Retinal pigment epithelial cell (primary cell): ENCODE results near the gene SLC39A7.
A peak's percentile ranks its signal among the peaks of the same experiment; 100 is the strongest.

Experiments used
- DNase-seq: peaks from one replicate; pipeline ENCODE4 v3.0.0-alpha.2; 2010; ENCODE audit warnings: low read depth
- H3K4me3 ChIP-seq: 2 replicates; pipeline ENCODE4 v1.5.1; 2011; ENCODE audit warnings: mild to moderate bottlenecking, low read length, control low read depth, moderate library complexity
- TF ChIP-seq, protein P1 (sequence below): conservative IDR thresholded peaks from 2 replicates; pipeline ENCODE4 v1.5.1; 2011; ENCODE audit warnings: low read depth, low read length, control low read depth, inconsistent platforms

SLC39A7 gene, protein sequence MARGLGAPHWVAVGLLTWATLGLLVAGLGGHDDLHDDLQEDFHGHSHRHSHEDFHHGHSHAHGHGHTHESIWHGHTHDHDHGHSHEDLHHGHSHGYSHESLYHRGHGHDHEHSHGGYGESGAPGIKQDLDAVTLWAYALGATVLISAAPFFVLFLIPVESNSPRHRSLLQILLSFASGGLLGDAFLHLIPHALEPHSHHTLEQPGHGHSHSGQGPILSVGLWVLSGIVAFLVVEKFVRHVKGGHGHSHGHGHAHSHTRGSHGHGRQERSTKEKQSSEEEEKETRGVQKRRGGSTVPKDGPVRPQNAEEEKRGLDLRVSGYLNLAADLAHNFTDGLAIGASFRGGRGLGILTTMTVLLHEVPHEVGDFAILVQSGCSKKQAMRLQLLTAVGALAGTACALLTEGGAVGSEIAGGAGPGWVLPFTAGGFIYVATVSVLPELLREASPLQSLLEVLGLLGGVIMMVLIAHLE

DNA sequence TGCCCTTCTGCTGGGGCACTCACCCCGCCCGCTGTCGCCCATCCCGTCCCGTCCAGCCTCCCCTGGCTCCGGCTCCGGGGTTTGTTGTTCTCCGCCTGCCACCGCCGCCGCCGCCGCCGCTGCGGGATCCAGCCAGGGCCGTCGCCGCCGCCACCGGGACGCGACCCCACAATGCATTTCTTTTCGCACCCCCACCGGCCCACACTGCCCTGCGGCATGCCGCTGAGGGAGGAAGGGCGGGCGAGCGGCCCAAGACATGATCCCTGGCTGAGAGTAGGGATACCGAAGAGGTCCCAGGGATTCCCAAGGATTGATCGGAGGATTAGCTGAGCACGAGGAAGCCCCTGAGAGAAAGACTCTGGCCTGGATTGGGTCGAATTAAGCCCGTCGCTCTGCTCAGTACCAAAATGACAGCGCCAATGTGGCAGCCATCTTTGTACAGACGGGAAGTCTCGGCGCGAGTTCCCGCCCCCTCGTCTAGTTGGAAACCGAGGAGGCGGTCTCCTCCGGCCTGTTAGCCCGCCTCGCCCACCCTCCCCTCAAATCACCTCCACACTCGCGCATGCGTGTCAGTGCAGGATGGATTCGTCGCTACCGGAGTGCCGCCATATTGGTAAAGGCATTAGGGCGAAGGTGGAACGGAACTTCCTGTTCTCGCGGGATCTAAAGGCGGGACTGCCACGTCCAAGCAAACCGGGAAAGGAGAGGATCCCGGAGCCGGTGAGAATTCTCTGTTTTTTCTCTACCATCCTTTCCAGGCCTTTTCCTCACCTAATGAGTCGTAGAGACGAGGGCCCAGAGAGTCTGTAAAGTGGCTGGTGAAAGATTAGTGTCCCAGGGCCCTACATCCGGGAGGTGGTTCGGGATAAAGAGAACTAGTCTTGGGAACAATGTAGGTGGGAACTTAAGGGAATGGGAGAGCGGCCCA is at the start of gene SLC39A7, which contains the start of gene RXRB:
TSS of gene SLC39A7 (plus strand) at position 649 of the 928 bp plus-strand sequence. CDS start 379 bp downstream, outside the sequence.
TSS of gene RXRB (minus strand) at position 447 of the 928 bp plus-strand sequence. CDS start at position 258, 189 bp downstream.
- TF ChIP-seq, protein P1, sequence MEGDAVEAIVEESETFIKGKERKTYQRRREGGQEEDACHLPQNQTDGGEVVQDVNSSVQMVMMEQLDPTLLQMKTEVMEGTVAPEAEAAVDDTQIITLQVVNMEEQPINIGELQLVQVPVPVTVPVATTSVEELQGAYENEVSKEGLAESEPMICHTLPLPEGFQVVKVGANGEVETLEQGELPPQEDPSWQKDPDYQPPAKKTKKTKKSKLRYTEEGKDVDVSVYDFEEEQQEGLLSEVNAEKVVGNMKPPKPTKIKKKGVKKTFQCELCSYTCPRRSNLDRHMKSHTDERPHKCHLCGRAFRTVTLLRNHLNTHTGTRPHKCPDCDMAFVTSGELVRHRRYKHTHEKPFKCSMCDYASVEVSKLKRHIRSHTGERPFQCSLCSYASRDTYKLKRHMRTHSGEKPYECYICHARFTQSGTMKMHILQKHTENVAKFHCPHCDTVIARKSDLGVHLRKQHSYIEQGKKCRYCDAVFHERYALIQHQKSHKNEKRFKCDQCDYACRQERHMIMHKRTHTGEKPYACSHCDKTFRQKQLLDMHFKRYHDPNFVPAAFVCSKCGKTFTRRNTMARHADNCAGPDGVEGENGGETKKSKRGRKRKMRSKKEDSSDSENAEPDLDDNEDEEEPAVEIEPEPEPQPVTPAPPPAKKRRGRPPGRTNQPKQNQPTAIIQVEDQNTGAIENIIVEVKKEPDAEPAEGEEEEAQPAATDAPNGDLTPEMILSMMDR, result no peak
- H3K4me3 ChIP-seq, result peak within 1 kb of the TSS; percentile 95
- DNase-seq, result peak; percentile 94

DNA sequence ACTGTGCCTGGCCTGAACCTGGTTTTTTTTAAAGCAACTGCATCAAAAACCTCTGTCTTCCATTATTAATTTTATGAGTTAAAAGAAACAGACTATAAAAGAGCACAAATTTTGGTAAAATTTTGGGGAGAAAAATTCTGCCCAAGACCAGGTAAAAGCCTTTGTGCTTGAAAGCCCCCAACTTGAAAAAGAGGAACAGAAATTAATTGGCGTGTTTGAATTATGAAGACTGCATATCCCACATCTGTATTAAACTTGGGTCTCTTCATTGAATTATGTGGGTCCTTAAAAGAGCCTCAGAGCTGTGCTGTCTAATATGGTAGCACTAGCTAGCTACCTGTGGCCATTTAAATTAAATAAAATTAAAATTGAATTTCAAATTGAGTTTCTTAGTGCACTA is 49.6 kb upstream of the SLC39A7 start:
- H3K4me3 ChIP-seq, result no peak overlapping the region
- DNase-seq, result no peak
- TF ChIP-seq, protein P1, result no peak

DNA sequence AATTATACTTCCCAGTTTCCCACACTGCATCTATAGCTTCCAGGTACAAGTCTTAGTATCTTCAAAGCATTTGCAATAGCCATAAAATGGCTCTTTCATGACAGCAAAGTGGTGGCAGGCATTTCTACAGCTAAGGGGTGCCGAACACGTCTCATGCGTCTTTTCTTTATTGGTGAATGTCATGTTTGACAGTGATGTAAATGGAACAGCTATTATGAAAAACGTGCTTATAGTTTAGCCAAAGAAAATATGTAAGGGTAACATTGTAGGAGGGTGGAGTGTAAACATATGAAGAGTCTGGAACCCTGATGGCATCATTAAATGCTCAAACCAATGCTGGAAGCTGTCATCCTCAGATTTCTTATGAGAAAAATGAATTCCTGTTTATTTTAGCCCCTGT is 46.3 kb upstream of the SLC39A7 start:
- H3K4me3 ChIP-seq, result no peak overlapping the region
- TF ChIP-seq, protein P1, result no peak
- no peak for DNase-seq

DNA sequence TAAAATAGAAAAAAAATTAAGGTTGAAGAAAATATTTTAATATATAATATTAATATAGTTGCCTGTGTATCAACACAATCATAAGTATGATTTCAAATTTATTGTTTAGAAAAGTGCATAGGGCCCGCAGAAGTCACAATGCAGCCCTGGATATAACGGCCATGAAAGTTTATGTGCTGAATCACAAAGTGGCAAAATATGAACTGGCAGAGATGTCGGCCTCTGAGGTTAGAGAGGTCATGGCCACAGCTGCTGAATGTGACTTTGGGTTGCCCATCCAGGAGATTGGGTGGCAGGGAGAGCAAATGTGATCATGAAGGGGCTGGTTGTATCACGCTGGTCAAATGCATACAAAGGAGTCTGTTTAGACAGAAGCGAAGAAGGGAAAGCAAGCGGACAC is 44.1 kb upstream of the SLC39A7 start:
- H3K4me3 ChIP-seq, result no peak overlapping the region
- TF ChIP-seq, protein P1, result no peak
- no peak for DNase-seq

DNA sequence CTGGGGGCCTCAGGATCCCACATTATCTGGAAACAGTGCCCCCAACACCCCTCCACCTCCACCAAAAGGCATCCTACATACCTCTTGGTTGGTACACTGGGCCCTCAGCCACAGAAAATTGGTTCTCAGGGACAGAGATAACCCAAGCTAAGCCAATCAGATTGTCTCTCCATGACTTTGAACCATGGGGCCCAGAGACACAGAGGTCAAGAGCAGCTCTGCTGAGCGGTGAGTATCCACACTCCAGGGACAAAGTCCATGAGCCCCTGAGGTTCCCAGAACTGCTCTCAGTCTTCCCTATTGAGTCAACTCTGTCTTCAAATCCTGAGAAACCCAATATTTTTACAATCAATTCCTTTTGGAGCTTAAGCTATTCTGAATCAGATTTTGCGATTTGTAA is 43.7 kb upstream of the SLC39A7 start:
- no peak for DNase-seq
- TF ChIP-seq, protein P1, result no peak
- H3K4me3 ChIP-seq, result no peak overlapping the region

DNA sequence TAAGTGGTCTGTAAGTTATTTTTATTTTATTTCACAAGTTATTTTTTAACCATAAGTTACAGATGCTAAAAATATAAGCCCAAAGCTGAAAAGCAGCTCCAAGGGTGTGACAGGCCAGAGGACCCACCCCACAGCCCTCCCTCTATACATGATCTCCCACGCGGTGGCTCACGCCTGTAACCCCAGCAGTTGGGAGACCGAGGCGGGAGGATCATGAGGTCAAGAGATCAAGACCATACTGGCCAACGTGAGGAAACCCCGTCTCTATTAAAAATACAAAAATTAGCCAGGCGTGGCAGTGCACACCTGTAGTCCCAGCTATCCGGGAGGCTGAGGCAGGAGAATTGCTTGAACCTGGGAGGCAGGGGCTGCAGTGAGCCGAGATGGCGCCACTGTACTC is 40.6 kb upstream of the SLC39A7 start:
- H3K4me3 ChIP-seq, result no peak overlapping the region
- DNase-seq, result no peak
- TF ChIP-seq, protein P1, result no peak
